ENCODE measurements around the gene TXNL1. TPM values are rescaled to one million over a fixed set of nuclear protein-coding genes. Genes with fewer than 3 reads are reported as not detected.

The TXNL1 gene
- total RNA-seq, 8 experiments from 2014 or later: 57.0 to 87.7 (median 70.6) TPM

DNA sequence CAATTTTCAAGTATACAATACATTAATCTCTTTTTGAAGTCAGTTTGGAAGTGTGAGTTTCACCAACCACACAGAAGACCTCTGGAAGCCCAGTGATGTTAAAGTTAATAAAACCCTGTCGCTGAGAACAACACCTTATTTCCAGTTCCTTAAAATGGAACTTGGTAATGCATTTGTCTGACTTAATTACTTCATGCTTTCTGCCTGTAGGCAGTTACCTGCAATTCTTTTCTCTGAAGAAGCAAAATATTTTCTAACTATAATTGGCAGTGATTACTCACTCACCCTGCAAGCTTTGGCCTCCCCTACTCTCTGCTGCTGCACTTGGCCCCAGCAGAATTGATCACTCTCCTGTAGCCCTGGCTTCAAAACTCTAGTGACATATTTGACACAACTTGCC is 81.5 kb downstream of the TXNL1 start:
- H3K27ac ChIP-seq: no peak overlapping the region
- ATAC-seq (replicated peaks in 6 of 8): no peak
- H3K4me1 ChIP-seq (replicated peaks in 1 of 2): no peaks in the 10 kb centered on the region
- 90 to 100% (median 100%) methylated on average over 1 of the region's 1 CpG; no CpG with 5 or more reads in 6 of the 10 experiments for WGBS, 10 experiments
- H3K4me3 ChIP-seq: no peak overlapping the region
- in situ Hi-C loops (cut with MboI; ENCODE audit: low pct_unique_long_range_greater_than_20kb in 2 of 9, low sequenced_read_pairs in 9 of 9, unreplicated experiment in 9 of 9): loop anchor here in 7 of 9 experiments (25.0 kb wide), 3 partner anchors 195 to 1345 kb away; no protein-coding TSS in a partner anchor

DNA sequence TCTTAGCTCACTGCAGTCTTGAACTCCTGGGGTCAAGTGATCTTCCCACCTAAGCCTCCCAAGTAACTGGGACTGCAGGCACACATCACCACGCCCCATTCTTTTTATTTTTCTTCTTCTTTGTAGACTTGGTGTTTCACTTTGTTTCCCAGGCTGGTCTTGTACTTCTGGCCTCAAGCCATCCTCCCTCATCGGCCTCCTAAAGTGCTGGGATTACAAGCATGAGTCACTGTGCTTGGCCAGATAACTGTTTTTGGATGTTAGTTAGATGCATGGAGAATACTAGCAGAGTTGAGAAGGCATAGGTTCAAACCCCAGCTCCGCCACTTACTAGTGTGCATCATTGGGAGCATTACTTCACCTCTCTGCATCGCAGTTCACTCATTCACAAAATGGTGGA is 88.3 kb downstream of the TXNL1 start:
- ATAC-seq (replicated peaks in 6 of 8): no peak
- in situ Hi-C loops (cut with MboI; ENCODE audit: low pct_unique_long_range_greater_than_20kb in 2 of 9, low sequenced_read_pairs in 9 of 9, unreplicated experiment in 9 of 9): loop anchor here in 7 of 9 experiments (25.0 kb wide), 3 partner anchors 188 to 1338 kb away; no protein-coding TSS in a partner anchor
- WGBS, 10 experiments: 45 to 100% (median 75%) methylated on average over 2 to 3 of the region's 4 CpGs; no CpG with 5 or more reads in 6 of the 10 experiments
- Histone ChIP-seq H3K27ac (no peak overlapping the region), H3K4me1 (replicated peaks in 1 of 2) (no peaks in the 10 kb centered on the region), H3K4me3 (no peak overlapping the region)

Other genes with a start within 250 kb of the TXNL1 start
- 10 to 100 TPM; 12.2 to 24.5 (median 19.2) TPM for gene WDR7, start 12.8 kb upstream of the TXNL1 start, total RNA-seq